22Rv1 (cell line): ENCODE results near the gene THAP10.

Experiments used
- CTCF ChIP-seq: fragments of 450-650 bp; IDR thresholded peaks from 2 replicates; pipeline ENCODE4 v1.5.1; 2017; ENCODE audit warnings: mild to moderate bottlenecking
- ZFX ChIP-seq: fragments of 450-650 bp; IDR thresholded peaks from 2 replicates; pipeline ENCODE4 v1.6.1; 2017; ENCODE audit warnings: antibody characterized with exemption, borderline replicate concordance

- TF ChIP-seq ZFX (no peak), CTCF (no peak)
These were observed 24.2 kb downstream of the THAP10 start for GRCh38 chr15:70867911-70868467.
